Measurements from ENCODE around the gene CTU2. TPM values are rescaled to one million over a fixed set of nuclear protein-coding genes. Genes with fewer than 3 reads are reported as not detected.

Gene CTU2
- total and polyA plus RNA-seq, 2 donors (not counting 1 experiment from before 2014, with no cell fraction given), result 18.4 to 23.7 TPM

DNA sequence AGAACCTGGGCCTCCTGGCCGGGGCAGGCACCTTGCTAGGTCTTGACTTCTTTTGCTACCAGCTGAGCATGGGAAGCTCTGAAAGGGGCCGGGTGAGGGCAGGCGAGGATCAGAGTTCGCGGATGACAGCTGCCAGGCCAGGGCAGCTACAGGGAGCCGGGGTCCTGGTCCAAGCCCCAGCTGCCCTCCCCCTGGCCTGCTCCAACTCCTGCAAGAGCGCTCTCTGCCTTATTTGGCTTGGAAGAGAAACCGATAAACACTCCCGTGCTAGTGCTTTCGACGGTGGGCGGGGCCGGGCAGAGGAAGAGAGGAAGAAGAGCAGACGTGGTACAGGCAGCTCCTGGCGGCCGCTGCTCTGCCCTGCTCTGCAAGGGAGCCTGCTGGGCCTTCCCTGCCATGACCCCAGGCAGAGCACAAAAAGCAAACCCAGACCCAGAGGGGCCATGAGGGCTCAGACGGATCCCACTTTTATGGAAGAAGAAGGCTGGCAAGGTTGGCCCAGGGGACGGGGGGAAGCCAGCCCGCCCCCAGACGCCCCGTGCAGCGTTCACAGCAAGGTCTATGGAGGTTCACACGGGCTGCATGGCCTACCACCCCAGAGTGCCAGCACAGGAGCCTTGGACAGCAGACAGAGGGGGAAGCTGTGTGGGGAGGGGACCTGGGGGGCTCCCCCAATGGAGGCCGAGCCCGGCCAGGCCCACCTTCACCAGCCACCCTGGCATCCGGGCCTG lies 53.1 kb downstream of the CTU2 start:
- H4K20me1 ChIP-seq (ENCODE audit: control insufficient read depth, insufficient read depth, low read length, poor library complexity, severe bottlenecking), result peaks cover 92% of the 10 kb centered on the region
- POLR2A ChIA-PET, result no interaction called here
- H2AFZ ChIP-seq (ENCODE audit: insufficient read depth, low read depth, low read length, poor library complexity, severe bottlenecking), result no peak overlapping the region
- Mint-ChIP-seq H3K9me3 (ENCODE audit: insufficient read depth) (no peaks in the 10 kb centered on the region), H3K4me3 (no peak overlapping the region), H3K27me3 (no peaks in the 10 kb centered on the region), H3K27ac (no peak overlapping the region), H3K4me1 (peaks cover 23% of the 10 kb centered on the region)
- TF ChIP-seq, protein P1, sequence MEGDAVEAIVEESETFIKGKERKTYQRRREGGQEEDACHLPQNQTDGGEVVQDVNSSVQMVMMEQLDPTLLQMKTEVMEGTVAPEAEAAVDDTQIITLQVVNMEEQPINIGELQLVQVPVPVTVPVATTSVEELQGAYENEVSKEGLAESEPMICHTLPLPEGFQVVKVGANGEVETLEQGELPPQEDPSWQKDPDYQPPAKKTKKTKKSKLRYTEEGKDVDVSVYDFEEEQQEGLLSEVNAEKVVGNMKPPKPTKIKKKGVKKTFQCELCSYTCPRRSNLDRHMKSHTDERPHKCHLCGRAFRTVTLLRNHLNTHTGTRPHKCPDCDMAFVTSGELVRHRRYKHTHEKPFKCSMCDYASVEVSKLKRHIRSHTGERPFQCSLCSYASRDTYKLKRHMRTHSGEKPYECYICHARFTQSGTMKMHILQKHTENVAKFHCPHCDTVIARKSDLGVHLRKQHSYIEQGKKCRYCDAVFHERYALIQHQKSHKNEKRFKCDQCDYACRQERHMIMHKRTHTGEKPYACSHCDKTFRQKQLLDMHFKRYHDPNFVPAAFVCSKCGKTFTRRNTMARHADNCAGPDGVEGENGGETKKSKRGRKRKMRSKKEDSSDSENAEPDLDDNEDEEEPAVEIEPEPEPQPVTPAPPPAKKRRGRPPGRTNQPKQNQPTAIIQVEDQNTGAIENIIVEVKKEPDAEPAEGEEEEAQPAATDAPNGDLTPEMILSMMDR (IDR thresholded peaks at IDR 0.05), result no peak
- TF ChIP-seq EZH2 (IDR thresholded peaks at IDR 0.05; ENCODE audit: borderline replicate concordance, insufficient read depth, low read depth, low read length, poor library complexity, severe bottlenecking), result no peak
- H3K27me3 ChIP-seq (replicated peaks in 1 of 4; ENCODE audit: control extremely low read depth in 1 of 4, control insufficient read depth in 3 of 4, insufficient read depth in 4 of 4, low read length in 3 of 4), result no peaks in the 10 kb centered on the region
- H3K79me2 ChIP-seq (ENCODE audit: control insufficient read depth, insufficient read depth, low read length), result peaks cover 97% of the 10 kb centered on the region
- WGBS (ENCODE audit: insufficient coverage), result 80% methylated on average over 24 of the region's 26 CpGs
- H3K4me1 ChIP-seq (ENCODE audit: control insufficient read depth in 2 of 2, insufficient read depth in 2 of 2, low read length in 2 of 2), result peaks cover 0 to 8% of the 10 kb centered on the region in 2 donors
- intact Hi-C loops (cut with micrococcal nuclease), result no loop called here
- H3K4me2 ChIP-seq (replicated peaks; ENCODE audit: low read depth, low read length, poor library complexity, severe bottlenecking), result no peak overlapping the region
- no peak for DNase-seq
- H3K36me3 ChIP-seq (replicated peaks in 1 of 2; ENCODE audit: control extremely low read depth in 1 of 2, control insufficient read depth in 1 of 2, extremely low read depth in 1 of 2, insufficient read depth in 2 of 2, low read length in 1 of 2), result peaks cover 0 to 9% of the 10 kb centered on the region in 2 experiments
- no peak overlapping the region for H3K9ac ChIP-seq (ENCODE audit: low read length)
- no peak overlapping the region for H3K27ac ChIP-seq (ENCODE audit: low read length in 2 of 2)
- no peak overlapping the region for H3K4me3 ChIP-seq (ENCODE audit: control extremely low read depth in 1 of 5, extremely low read depth in 1 of 5, insufficient read depth in 1 of 5, low read depth in 2 of 5, low read length in 4 of 5)
- no peak for ATAC-seq (ENCODE audit: low read depth)
- peaks cover 0 to 17% (median 0%) of the 10 kb centered on the region in 3 donors for H3K9me3 ChIP-seq (ENCODE audit: control extremely low read depth in 1 of 3, control insufficient read depth in 2 of 3, insufficient read depth in 1 of 3, low read length in 2 of 3)
- CTCF ChIA-PET, result interaction anchor here (0.6 to 2.7 kb wide), 3 partner anchors 22 to 43 kb away, joined by 3 to 13 read pairs (median 9); no protein-coding TSS in a partner anchor

DNA sequence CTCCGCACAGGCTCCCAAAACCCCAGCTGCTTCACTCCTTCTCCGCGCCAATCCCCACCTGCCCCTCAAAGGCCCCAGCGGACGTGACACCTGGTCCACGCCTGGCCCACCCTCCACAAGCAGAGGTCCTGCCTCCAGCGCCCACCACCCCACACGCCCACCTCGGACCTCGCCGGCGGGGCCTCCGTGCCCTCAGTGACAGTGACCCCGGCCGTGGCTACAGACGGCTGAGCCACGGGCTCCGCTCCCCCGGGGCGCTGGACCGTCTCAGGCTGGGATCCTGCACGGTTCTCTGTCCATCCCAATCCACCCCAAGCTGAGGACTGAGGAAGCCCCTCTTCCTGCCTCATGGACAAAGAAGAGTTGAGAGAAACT lies 53.7 kb downstream of the CTU2 start:
- TF ChIP-seq, protein P1 (IDR thresholded peaks at IDR 0.05), result no peak
- TF ChIP-seq EZH2 (IDR thresholded peaks at IDR 0.05; ENCODE audit: borderline replicate concordance, insufficient read depth, low read depth, low read length, poor library complexity, severe bottlenecking), result no peak
- Histone ChIP-seq H3K4me1 (ENCODE audit: control insufficient read depth in 2 of 2, insufficient read depth in 2 of 2, low read length in 2 of 2) (peaks cover 0 to 7% of the 10 kb centered on the region in 2 donors), H3K9ac (ENCODE audit: low read length) (no peak overlapping the region), H3K4me2 (replicated peaks; ENCODE audit: low read depth, low read length, poor library complexity, severe bottlenecking) (no peak overlapping the region), H3K27ac (ENCODE audit: low read length in 2 of 2) (no peak overlapping the region), H4K20me1 (ENCODE audit: control insufficient read depth, insufficient read depth, low read length, poor library complexity, severe bottlenecking) (peaks cover 89% of the 10 kb centered on the region), H3K36me3 (replicated peaks in 1 of 2; ENCODE audit: control extremely low read depth in 1 of 2, control insufficient read depth in 1 of 2, extremely low read depth in 1 of 2, insufficient read depth in 2 of 2, low read length in 1 of 2) (peaks cover 0 to 9% of the 10 kb centered on the region in 2 experiments), H2AFZ (ENCODE audit: insufficient read depth, low read depth, low read length, poor library complexity, severe bottlenecking) (no peak overlapping the region), H3K9me3 (ENCODE audit: control extremely low read depth in 1 of 3, control insufficient read depth in 2 of 3, insufficient read depth in 1 of 3, low read length in 2 of 3) (peaks cover 0 to 17% (median 0%) of the 10 kb centered on the region in 3 donors), H3K4me3 (ENCODE audit: control extremely low read depth in 1 of 5, extremely low read depth in 1 of 5, insufficient read depth in 1 of 5, low read depth in 2 of 5, low read length in 4 of 5) (no peak overlapping the region), H3K27me3 (replicated peaks in 1 of 4; ENCODE audit: control extremely low read depth in 1 of 4, control insufficient read depth in 3 of 4, insufficient read depth in 4 of 4, low read length in 3 of 4) (no peaks in the 10 kb centered on the region), H3K79me2 (ENCODE audit: control insufficient read depth, insufficient read depth, low read length) (peaks cover 97% of the 10 kb centered on the region)
- intact Hi-C loops (cut with micrococcal nuclease), result no loop called here
- no peak for DNase-seq
- no peak for ATAC-seq (ENCODE audit: low read depth)
- ChIA-PET CTCF (interaction anchor here (0.8 to 1.7 kb wide), 2 partner anchors 23 to 24 kb away, joined by 4 to 9 read pairs; no protein-coding TSS in a partner anchor), POLR2A (no interaction called here)
- H3K27ac Mint-ChIP-seq, result peak overlapping the region; percentile 26
- peaks cover 23% of the 10 kb centered on the region for H3K4me1 Mint-ChIP-seq
- no peak overlapping the region for H3K4me3 Mint-ChIP-seq
- no peaks in the 10 kb centered on the region for H3K9me3 Mint-ChIP-seq (ENCODE audit: insufficient read depth)
- no peaks in the 10 kb centered on the region for H3K27me3 Mint-ChIP-seq
- WGBS (ENCODE audit: insufficient coverage), result 96% methylated on average over 15 of the region's 22 CpGs
